Measurements from ENCODE around the gene THADA. TPM values are rescaled to one million over a fixed set of nuclear protein-coding genes. Genes with fewer than 3 reads are reported as not detected.

Gene THADA
- total and polyA plus RNA-seq, 8 donors: 9.4 to 25.1 (median 18.2) TPM

GRCh38 chr2:43305012-43305411 lies 290.8 kb downstream of the THADA start:
- no peak for TF ChIP-seq CTCF (IDR thresholded peaks at IDR 0.05)
- Histone ChIP-seq H3K4me3 (no peak overlapping the region), H3K36me3 (no peaks in the 10 kb centered on the region), H3K4me1 (peaks cover 17 to 34% (median 24%) of the 10 kb centered on the region in 3 donors), H3K27me3 (no peaks in the 10 kb centered on the region), H3K9me3 (no peaks in the 10 kb centered on the region), H3K27ac (peak overlapping the region in 3 of 4 donors; percentile 16 to 77 (median 59))
- no peak for DNase-seq
- WGBS, 2 donors: 3 to 4% methylated on average over 2 of the region's 2 CpGs
- intact Hi-C loops (cut with DNase I): no loop called here
- ATAC-seq: peak in 3 of 4 donors; percentile 39 to 51 (median 41)
- no peak for FAIRE-seq

- intact Hi-C loops (cut with DNase I): no loop called here
- Histone ChIP-seq H3K4me3 (no peak overlapping the region), H3K27me3 (no peaks in the 10 kb centered on the region), H3K36me3 (no peaks in the 10 kb centered on the region), H3K27ac (peak overlapping the region in 1 of 4 donors; percentile 77), H3K4me1 (peaks cover 17 to 34% (median 24%) of the 10 kb centered on the region in 3 donors), H3K9me3 (no peaks in the 10 kb centered on the region)
- DNase-seq (no peak), FAIRE-seq (no peak), ATAC-seq (peak in 1 of 4 donors; percentile 8)
- 83 to 94% methylated on average over 3 of the region's 3 CpGs for WGBS, 2 donors
- no peak for TF ChIP-seq CTCF (IDR thresholded peaks at IDR 0.05)
Measured at GRCh38 chr2:43303889-43304288, 291.9 kb downstream of the THADA start.

- ATAC-seq: no peak
- Histone ChIP-seq H3K4me1 (peaks cover 17 to 34% (median 24%) of the 10 kb centered on the region in 3 donors), H3K27me3 (no peaks in the 10 kb centered on the region), H3K4me3 (no peak overlapping the region), H3K36me3 (no peaks in the 10 kb centered on the region), H3K9me3 (no peaks in the 10 kb centered on the region), H3K27ac (no peak overlapping the region)
- no peak for DNase-seq
- no peak for TF ChIP-seq CTCF (IDR thresholded peaks at IDR 0.05)
- intact Hi-C loops (cut with DNase I): no loop called here
- FAIRE-seq: no peak
Measured at GRCh38 chr2:43302961-43303494, 292.8 kb downstream of the THADA start.

- FAIRE-seq (no peak), ATAC-seq (no peak), DNase-seq (no peak)
- Histone ChIP-seq H3K4me1 (peaks cover 17 to 34% (median 24%) of the 10 kb centered on the region in 3 donors), H3K9me3 (no peaks in the 10 kb centered on the region), H3K27ac (no peak overlapping the region), H3K36me3 (no peaks in the 10 kb centered on the region), H3K4me3 (no peak overlapping the region), H3K27me3 (no peaks in the 10 kb centered on the region)
- no peak for TF ChIP-seq CTCF (IDR thresholded peaks at IDR 0.05)
- intact Hi-C loops (cut with DNase I): no loop called here
- 88 to 92% methylated on average over 3 of the region's 3 CpGs for WGBS, 2 donors
Measured at GRCh38 chr2:43302182-43302960, 293.5 kb downstream of the THADA start.

All from pancreas (tissue), 10 donors.